ENCODE data around the gene TMEM74B. TPM values are rescaled to one million over a fixed set of nuclear protein-coding genes. Genes with fewer than 3 reads are reported as not detected.

TMEM74B gene
- total and polyA plus RNA-seq, 10 donors = 0.46 to 2.7 (median 0.77) TPM; not detected in 1

DNA sequence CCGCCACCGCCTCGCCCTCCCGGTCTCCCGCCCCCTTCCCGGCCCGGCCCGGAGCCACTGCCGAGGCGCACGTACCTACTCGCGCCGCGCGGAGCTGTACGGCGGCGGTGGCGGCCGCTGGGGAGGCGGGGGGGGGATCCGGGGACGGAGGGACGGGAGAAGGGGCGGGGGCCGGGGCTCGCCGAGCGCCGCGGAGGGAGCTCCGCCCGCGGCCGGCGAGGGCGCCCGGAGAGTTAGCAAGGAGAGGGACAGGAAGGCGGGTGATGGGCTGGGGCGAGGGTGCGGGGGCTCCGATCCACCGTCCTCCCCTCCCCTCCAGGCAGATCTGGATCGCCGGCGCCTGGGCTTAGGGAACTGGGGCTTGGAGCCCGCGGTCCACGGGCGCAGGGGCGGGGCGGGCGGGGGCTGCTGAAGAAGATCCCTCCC lies 548 bp upstream of the TMEM74B start:
- H3K36me3 ChIP-seq = peaks cover 0 to 10% (median 4%) of the 10 kb centered on the region in 6 donors
- intact Hi-C loops (cut with DNase I; ENCODE audit: low total_unique reads) = no loop called here
- peak overlapping the region; percentile 21 to 74 (median 43) for H3K4me3 ChIP-seq
- H3K27me3 ChIP-seq (replicated peaks in 1 of 7) = peaks cover 0 to 46% (median 16%) of the 10 kb centered on the region in 7 donors
- peaks cover 0 to 24% (median 17%) of the 10 kb centered on the region in 6 donors for H3K4me1 ChIP-seq
- TF ChIP-seq POLR2A (IDR thresholded peaks at IDR 0.05) (no peak), POLR2AphosphoS5 (IDR thresholded peaks at IDR 0.05) (no peak)
- TF ChIP-seq, protein P1, sequence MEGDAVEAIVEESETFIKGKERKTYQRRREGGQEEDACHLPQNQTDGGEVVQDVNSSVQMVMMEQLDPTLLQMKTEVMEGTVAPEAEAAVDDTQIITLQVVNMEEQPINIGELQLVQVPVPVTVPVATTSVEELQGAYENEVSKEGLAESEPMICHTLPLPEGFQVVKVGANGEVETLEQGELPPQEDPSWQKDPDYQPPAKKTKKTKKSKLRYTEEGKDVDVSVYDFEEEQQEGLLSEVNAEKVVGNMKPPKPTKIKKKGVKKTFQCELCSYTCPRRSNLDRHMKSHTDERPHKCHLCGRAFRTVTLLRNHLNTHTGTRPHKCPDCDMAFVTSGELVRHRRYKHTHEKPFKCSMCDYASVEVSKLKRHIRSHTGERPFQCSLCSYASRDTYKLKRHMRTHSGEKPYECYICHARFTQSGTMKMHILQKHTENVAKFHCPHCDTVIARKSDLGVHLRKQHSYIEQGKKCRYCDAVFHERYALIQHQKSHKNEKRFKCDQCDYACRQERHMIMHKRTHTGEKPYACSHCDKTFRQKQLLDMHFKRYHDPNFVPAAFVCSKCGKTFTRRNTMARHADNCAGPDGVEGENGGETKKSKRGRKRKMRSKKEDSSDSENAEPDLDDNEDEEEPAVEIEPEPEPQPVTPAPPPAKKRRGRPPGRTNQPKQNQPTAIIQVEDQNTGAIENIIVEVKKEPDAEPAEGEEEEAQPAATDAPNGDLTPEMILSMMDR (IDR thresholded peaks at IDR 0.05 in 8 of 11, conservative IDR thresholded peaks at IDR 0.05 in 3 of 11) = no peak
- WGBS, 5 donors = 1 to 2% (median 1%) methylated on average over 28 to 54 of the region's 54 CpGs; no CpG with 5 or more reads in 1 of the 5 donors
- H3K9me3 ChIP-seq = no peaks in the 10 kb centered on the region
- no peak overlapping the region for H3K27ac ChIP-seq
- no peak for DNase-seq

DNA sequence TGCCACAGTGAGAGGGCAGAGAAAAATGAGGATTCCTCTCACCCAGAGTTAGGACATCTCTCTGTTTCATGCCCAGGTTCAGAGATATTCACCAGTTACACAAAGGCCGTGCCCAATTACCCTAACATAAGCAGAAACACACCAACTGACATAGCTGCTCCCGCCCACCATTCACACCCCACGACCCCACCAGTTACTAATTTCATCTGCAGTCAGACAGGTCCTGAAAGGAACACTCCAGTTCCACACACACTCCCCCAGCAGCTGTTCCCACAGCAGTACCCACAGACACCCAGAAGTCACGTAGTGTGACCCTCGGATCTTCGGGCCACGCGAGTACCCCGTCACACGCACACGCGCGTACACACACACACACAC lies 532 bp downstream of the TMEM74B start:
- TF ChIP-seq, protein P1 (IDR thresholded peaks at IDR 0.05 in 8 of 11, conservative IDR thresholded peaks at IDR 0.05 in 3 of 11) = no peak
- TF ChIP-seq POLR2A (IDR thresholded peaks at IDR 0.05) (no peak), POLR2AphosphoS5 (IDR thresholded peaks at IDR 0.05) (no peak)
- intact Hi-C loops (cut with DNase I; ENCODE audit: low total_unique reads) = no loop called here
- Histone ChIP-seq H3K9me3 (no peaks in the 10 kb centered on the region), H3K4me3 (peak overlapping the region in 1 of 8 donors; percentile 74), H3K4me1 (peaks cover 0 to 24% (median 17%) of the 10 kb centered on the region in 6 donors), H3K27ac (no peak overlapping the region), H3K27me3 (replicated peaks in 1 of 7) (peaks cover 0 to 46% (median 16%) of the 10 kb centered on the region in 7 donors), H3K36me3 (peaks cover 0 to 16% (median 4%) of the 10 kb centered on the region in 6 donors)
- 46 to 60% (median 51%) methylated on average over 3 to 13 of the region's 13 CpGs for WGBS, 5 donors
- DNase-seq = no peak

DNA sequence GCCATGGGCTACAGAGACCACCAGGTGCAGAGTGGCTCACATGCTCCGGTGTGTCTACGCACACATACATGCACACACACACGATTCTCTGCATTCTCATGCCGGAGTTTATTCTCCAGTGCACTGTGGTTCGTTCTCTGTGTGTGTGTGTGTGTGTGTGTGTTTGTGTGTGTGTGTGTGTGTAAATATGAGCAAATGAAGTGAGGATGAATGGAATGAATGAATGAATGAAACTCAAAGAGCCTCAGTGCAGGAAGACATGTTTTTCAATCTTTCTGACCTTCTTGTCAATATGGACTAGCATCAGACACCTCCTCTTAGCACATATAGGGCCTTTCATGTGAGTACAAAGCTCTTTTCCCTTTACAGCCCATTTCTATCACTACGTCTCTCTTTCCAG lies 1.6 kb downstream of the TMEM74B start:
- peaks cover 0 to 19% (median 4%) of the 10 kb centered on the region in 6 donors for H3K36me3 ChIP-seq
- no peak for DNase-seq
- no peaks in the 10 kb centered on the region for H3K9me3 ChIP-seq
- H3K4me3 ChIP-seq = no peak overlapping the region
- no peak overlapping the region for H3K27ac ChIP-seq
- intact Hi-C loops (cut with DNase I; ENCODE audit: low total_unique reads) = no loop called here
- H3K4me1 ChIP-seq = peaks cover 0 to 24% (median 17%) of the 10 kb centered on the region in 6 donors
- WGBS, 5 donors = 84 to 94% (median 87%) methylated on average over 6 of the region's 6 CpGs
- peaks cover 0 to 46% (median 16%) of the 10 kb centered on the region in 7 donors for H3K27me3 ChIP-seq (replicated peaks in 1 of 7)
- TF ChIP-seq POLR2AphosphoS5 (IDR thresholded peaks at IDR 0.05) (no peak), POLR2A (IDR thresholded peaks at IDR 0.05) (no peak)
- TF ChIP-seq, protein P1 (IDR thresholded peaks at IDR 0.05 in 8 of 11, conservative IDR thresholded peaks at IDR 0.05 in 3 of 11) = no peak

DNA sequence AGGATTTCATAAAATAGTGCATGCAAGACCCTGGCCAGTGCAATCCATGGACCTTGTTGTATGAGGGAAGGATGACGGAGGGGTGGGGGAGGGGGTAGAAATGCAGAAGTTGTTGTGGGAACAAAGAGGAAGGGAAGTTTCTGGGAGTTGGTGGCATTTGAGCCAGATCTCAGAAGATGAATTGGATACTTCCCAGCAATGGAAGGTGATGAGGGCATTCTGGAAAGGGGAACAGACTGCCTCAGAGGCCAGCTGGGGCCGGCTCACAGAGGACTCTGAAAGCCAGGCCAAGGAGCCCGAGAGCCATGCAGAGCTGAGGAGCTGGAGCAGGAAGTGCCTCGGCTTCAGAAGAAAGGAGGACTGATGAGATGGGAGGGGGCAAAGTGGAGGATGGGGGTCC lies 2.7 kb downstream of the TMEM74B start:
- H3K4me3 ChIP-seq = no peak overlapping the region
- peaks cover 0 to 43% (median 16%) of the 10 kb centered on the region in 7 donors for H3K27me3 ChIP-seq (replicated peaks in 1 of 7)
- intact Hi-C loops (cut with DNase I; ENCODE audit: low total_unique reads) = no loop called here
- 30 to 57% (median 46%) methylated on average over 4 of the region's 4 CpGs for WGBS, 5 donors
- peaks cover 0 to 24% (median 17%) of the 10 kb centered on the region in 6 donors for H3K4me1 ChIP-seq
- no peaks in the 10 kb centered on the region for H3K9me3 ChIP-seq
- DNase-seq = no peak
- H3K27ac ChIP-seq = no peak overlapping the region
- H3K36me3 ChIP-seq = peaks cover 0 to 27% (median 4%) of the 10 kb centered on the region in 6 donors
- TF ChIP-seq, protein P1 (IDR thresholded peaks at IDR 0.05 in 8 of 11, conservative IDR thresholded peaks at IDR 0.05 in 3 of 11) = no peak
- TF ChIP-seq POLR2A (IDR thresholded peaks at IDR 0.05) (no peak), POLR2AphosphoS5 (IDR thresholded peaks at IDR 0.05) (no peak)

Measured in spleen (tissue), 11 donors.